ENCODE data around the gene RAPGEF5.

The RAPGEF5 gene

DNA sequence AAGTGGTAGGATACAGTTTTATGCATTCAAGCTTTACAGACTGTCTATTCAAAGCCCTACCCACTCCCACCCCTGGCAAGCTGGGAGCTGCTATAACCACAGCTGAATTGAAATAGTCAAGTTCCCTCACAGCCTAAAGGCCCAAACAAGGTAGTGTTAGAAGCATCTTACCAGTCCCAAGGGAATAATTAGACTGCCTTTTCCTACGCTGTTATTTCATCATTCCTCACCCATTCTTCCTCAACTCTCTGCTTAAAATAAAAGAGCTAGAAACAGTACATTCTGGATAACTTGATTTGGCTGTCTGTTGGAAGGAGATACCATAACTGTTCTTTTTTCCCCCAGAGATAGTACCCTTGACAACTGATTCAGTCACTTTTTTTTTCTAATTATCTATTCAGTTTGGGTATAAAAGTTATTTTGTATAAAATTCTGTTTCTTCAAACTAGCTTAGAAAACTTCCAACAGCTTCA is 54.0 kb downstream of the RAPGEF5 start:
- H3K36me3 ChIP-seq (ENCODE audit: insufficient read depth, low read length) = no peaks in the 10 kb centered on the region
- H2AFZ ChIP-seq (ENCODE audit: low read depth, low read length) = no peak overlapping the region
- H3K4me3 ChIP-seq (ENCODE audit: low read length) = no peak overlapping the region
- no peaks in the 10 kb centered on the region for H3K9me3 ChIP-seq (ENCODE audit: low read length)
- H3K27me3 ChIP-seq (ENCODE audit: insufficient read depth, low read length) = no peaks in the 10 kb centered on the region
- no peaks in the 10 kb centered on the region for H3K4me1 ChIP-seq (ENCODE audit: insufficient read depth, low read length)

DNA sequence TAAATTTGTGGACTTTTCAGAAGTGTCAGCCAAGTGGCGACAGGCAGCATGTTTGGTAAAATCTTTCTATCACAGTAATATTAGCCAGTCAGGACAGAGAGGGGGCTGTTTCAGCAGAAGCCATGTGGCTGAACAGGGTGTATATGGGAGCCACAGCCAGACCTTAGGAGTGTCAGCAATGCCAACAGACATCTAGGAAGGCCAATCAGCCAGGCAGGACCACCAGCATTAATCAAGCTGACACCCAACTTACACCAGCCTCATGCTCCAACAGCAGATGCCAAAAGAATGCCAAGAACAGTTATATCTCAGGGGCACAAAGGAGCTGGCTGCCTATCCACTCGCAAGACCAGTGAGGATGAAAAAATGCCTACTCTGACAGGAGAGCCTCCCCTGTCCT is 54.8 kb downstream of the RAPGEF5 start:
- no peaks in the 10 kb centered on the region for H3K9me3 ChIP-seq (ENCODE audit: low read length)
- H3K4me1 ChIP-seq (ENCODE audit: insufficient read depth, low read length) = no peaks in the 10 kb centered on the region
- H2AFZ ChIP-seq (ENCODE audit: low read depth, low read length) = no peak overlapping the region
- no peaks in the 10 kb centered on the region for H3K27me3 ChIP-seq (ENCODE audit: insufficient read depth, low read length)
- no peaks in the 10 kb centered on the region for H3K36me3 ChIP-seq (ENCODE audit: insufficient read depth, low read length)
- no peak overlapping the region for H3K4me3 ChIP-seq (ENCODE audit: low read length)

DNA sequence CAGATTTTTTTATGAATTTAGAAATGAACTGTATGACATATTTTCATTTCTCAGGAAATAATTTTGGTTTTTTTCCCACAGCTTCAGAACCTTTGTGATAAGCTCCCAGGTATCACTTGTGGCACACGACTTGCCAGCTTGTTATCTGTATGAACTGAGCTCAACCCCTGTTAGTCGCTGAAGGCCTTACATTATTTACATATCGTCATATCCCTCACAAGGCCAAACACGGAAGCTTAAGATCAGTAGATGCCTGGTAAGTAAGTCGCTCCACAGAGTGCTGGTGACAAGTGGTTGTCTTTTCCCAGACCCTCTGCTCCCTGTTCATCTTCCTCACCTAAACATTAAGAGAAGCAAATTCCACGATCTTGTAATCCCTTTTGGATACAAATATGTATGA is 55.2 kb downstream of the RAPGEF5 start:
- Histone ChIP-seq H3K4me1 (ENCODE audit: insufficient read depth, low read length) (peaks cover under 1% of the 10 kb centered on the region), H3K36me3 (ENCODE audit: insufficient read depth, low read length) (no peaks in the 10 kb centered on the region), H3K4me3 (ENCODE audit: low read length) (no peak overlapping the region), H3K9me3 (ENCODE audit: low read length) (no peaks in the 10 kb centered on the region), H2AFZ (ENCODE audit: low read depth, low read length) (no peak overlapping the region), H3K27me3 (ENCODE audit: insufficient read depth, low read length) (no peaks in the 10 kb centered on the region)

DNA sequence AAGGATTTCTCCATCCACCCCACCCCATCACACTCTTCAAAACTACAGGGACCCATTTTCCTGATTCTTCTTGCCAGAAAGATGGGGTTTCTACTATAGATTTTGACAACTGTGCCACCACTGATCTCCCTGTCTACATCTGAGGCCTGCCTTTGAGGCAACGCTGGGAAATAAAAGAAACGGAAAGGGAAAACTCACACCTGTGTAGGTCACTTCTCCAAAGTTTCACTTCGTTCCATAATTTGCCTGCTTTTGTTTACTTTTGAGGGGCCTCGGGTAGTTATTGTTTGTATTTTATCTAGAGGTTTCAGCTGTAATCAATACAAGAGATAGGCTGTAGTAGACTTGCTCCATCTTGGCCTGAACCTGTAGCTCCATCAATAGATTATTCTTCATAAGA is 56.1 kb downstream of the RAPGEF5 start:
- Histone ChIP-seq H3K4me1 (ENCODE audit: insufficient read depth, low read length) (peaks cover 5% of the 10 kb centered on the region), H3K4me3 (ENCODE audit: low read length) (no peak overlapping the region), H3K27me3 (ENCODE audit: insufficient read depth, low read length) (no peaks in the 10 kb centered on the region), H3K36me3 (ENCODE audit: insufficient read depth, low read length) (no peaks in the 10 kb centered on the region), H2AFZ (ENCODE audit: low read depth, low read length) (no peak overlapping the region), H3K9me3 (ENCODE audit: low read length) (no peaks in the 10 kb centered on the region)

DNA sequence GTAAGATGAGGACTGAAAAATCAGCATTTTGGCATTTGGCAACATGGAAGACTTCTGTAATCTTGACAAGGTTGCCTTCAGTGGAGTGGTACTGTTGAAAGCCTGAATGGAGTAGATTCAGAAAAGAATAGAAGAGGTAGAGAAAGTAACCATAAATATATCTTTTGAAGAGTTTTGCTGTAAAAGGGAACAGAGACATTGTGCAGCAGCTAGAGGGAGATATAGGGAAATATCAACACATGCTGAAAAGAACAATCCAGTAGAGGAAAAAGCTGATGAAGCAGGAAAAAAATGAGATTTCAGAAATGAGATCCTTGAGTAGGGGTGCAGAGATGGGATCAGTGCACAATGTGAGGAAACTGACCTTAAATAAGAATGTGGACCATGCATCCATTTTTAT is 60.0 kb downstream of the RAPGEF5 start:
- Histone ChIP-seq H3K36me3 (ENCODE audit: insufficient read depth, low read length) (no peaks in the 10 kb centered on the region), H3K9me3 (ENCODE audit: low read length) (no peaks in the 10 kb centered on the region), H3K4me1 (ENCODE audit: insufficient read depth, low read length) (peaks cover 17% of the 10 kb centered on the region)

DNA sequence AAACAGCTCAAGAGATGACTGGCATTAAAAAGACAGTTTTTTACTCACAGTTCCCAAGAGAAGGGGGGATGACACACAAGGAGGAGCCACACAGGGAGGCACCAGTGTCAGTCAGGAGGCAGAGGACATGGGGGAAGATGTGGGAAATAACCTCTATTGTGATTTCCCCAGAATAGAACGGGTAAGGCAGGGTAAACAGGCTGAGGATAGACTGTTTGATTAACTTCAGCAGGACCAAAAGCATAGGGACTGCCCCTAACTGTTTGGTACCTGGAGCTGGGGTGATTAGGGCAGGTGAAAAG is 60.7 kb downstream of the RAPGEF5 start:
- no peaks in the 10 kb centered on the region for H3K36me3 ChIP-seq (ENCODE audit: insufficient read depth, low read length)
- peaks cover 21% of the 10 kb centered on the region for H3K4me1 ChIP-seq (ENCODE audit: insufficient read depth, low read length)
- H2AFZ ChIP-seq (ENCODE audit: low read depth, low read length) = no peak overlapping the region
- no peaks in the 10 kb centered on the region for H3K27me3 ChIP-seq (ENCODE audit: insufficient read depth, low read length)
- no peak overlapping the region for H3K4me3 ChIP-seq (ENCODE audit: low read length)
- H3K9me3 ChIP-seq (ENCODE audit: low read length) = no peaks in the 10 kb centered on the region

More for the DNA sequence above, 60.0 kb downstream of the RAPGEF5 start:
- no peak overlapping the region for H2AFZ ChIP-seq (ENCODE audit: low read depth, low read length)
- no peak overlapping the region for H3K4me3 ChIP-seq (ENCODE audit: low read length)
- H3K27me3 ChIP-seq (ENCODE audit: insufficient read depth, low read length) = no peaks in the 10 kb centered on the region

DNA sequence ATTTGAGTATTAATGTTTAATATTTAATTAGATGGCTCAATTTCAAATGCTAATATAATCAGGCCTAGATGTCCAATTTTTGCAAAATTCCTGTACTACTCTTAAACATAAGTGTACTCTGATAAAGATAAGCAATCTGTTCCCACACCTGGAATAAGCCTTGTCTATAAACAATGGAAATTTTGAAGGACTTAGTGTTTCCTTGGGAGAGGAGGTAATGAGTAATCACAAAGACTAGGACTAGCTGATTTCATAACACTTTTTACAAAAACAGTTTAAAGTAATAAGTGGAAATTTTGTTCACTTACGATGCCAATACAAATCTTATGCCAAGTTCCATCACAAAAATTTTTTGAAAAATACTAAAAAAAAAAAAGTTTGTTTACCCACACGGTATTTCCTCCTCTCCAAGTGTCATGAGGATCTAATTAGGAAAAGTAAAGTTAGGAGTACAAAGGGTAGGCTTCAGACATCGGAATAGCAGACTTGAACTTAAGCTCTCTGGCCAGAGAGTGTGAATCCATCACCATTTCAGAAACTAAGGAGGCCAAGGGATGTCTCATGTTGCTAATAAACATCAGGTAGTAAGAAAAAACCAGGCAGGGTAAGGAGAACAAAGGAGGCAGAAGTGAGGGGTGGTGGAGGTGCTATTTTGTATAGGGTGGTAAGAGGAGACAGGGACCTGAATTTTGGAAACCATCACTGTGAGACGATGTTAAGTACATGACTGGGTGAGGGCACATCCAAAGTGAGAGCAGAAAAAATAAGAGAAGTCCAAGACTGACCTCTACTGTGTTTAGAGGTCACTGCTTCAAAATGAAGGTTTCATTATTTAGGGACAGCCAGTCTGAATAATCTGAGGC is 61.3 kb downstream of the RAPGEF5 start:
- H3K36me3 ChIP-seq (ENCODE audit: insufficient read depth, low read length) = no peaks in the 10 kb centered on the region
- H3K4me1 ChIP-seq (ENCODE audit: insufficient read depth, low read length) = peaks cover 21% of the 10 kb centered on the region
- no peaks in the 10 kb centered on the region for H3K27me3 ChIP-seq (ENCODE audit: insufficient read depth, low read length)
- no peak overlapping the region for H2AFZ ChIP-seq (ENCODE audit: low read depth, low read length)
- H3K4me3 ChIP-seq (ENCODE audit: low read length) = no peak overlapping the region
- no peaks in the 10 kb centered on the region for H3K9me3 ChIP-seq (ENCODE audit: low read length)

DNA sequence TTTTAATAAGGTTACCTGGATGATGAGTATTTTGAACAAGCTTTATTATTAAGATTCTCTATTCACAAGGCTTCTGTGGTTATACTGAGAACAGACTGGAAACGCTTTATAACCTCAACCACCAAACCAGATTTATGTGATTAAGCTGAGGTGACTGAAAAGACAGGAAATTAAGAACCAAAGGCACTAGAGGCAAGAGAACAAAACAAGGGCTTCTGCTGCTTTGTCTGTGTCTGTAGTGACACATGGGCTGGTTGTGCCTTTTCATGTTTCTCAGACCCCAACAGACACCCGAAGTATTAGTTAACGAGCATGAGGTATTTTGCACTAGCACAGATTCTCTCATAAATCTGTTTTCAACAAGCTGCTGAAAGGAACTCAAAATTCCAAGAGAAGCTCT is 64.4 kb downstream of the RAPGEF5 start:
- Histone ChIP-seq H2AFZ (ENCODE audit: low read depth, low read length) (peak overlapping the region; percentile 26), H3K9me3 (ENCODE audit: low read length) (no peaks in the 10 kb centered on the region), H3K4me1 (ENCODE audit: insufficient read depth, low read length) (peaks cover 21% of the 10 kb centered on the region), H3K36me3 (ENCODE audit: insufficient read depth, low read length) (no peaks in the 10 kb centered on the region), H3K4me3 (ENCODE audit: low read length) (no peak overlapping the region), H3K27me3 (ENCODE audit: insufficient read depth, low read length) (no peaks in the 10 kb centered on the region)

DNA sequence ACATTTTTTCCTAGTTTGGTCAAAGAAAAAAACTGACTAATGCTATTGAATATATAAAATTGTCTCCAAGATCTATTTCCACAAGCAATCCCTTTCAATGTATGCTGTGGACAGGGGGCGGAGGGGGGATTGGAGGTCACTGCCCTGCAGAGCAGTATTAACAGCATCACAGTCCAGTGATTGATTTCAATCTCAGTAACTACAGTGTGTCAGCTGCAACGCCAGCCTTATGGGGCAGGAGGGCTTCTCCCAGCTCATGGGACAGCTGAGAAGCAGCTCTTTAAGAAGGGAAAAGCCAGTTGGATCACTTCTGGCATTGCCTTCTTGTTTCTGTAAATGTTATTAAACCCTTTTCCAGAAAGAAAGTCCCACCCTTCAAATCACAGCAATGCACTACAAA is 65.0 kb downstream of the RAPGEF5 start:
- Histone ChIP-seq H3K4me3 (ENCODE audit: low read length) (no peak overlapping the region), H3K36me3 (ENCODE audit: insufficient read depth, low read length) (no peaks in the 10 kb centered on the region), H3K4me1 (ENCODE audit: insufficient read depth, low read length) (peaks cover 21% of the 10 kb centered on the region), H3K9me3 (ENCODE audit: low read length) (no peaks in the 10 kb centered on the region), H3K27me3 (ENCODE audit: insufficient read depth, low read length) (no peaks in the 10 kb centered on the region), H2AFZ (ENCODE audit: low read depth, low read length) (no peak overlapping the region)

DNA sequence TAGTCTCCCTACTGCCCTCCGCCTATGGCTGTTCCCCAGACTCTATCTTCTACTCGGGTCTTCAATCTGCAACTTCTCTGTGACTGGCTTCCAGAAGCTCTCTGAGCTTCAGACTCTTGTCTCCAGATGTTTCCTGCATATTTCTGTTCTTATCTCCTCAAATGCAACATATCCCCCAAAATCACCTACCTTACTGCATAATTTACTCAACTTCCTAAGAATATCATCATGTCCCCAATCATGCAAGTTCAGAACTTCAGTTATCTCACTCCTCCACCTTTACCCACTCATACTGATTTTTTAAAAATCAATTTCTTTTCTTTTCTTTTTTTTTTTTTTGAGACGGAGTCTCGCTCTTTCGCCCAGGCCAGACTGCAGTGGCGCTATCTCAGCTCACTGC is 68.8 kb downstream of the RAPGEF5 start:
- no peaks in the 10 kb centered on the region for H3K27me3 ChIP-seq (ENCODE audit: insufficient read depth, low read length)

DNA sequence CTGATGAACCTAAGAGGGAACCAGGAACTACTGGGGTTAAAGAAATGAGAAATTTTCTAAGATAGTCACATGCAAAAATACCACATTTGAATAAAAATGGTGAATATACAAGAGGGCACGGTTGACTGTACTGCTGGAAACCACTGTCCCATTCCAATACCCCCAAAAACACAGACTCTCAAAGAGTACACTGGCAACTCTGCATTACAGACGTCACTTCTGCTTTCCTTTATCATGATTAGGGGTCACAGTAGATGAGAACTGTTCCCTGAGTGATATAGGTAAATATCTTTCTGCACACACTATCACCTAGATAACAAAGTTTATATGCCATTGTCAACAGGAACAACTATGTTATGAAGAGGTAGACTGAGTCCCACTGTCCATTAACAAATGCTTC is 69.5 kb downstream of the RAPGEF5 start:
- Histone ChIP-seq H2AFZ (ENCODE audit: low read depth, low read length) (peak overlapping the region; percentile 36), H3K27me3 (ENCODE audit: insufficient read depth, low read length) (no peaks in the 10 kb centered on the region), H3K36me3 (ENCODE audit: insufficient read depth, low read length) (no peaks in the 10 kb centered on the region), H3K4me1 (ENCODE audit: insufficient read depth, low read length) (peaks cover 9% of the 10 kb centered on the region), H3K9me3 (ENCODE audit: low read length) (no peaks in the 10 kb centered on the region), H3K4me3 (ENCODE audit: low read length) (no peak overlapping the region)

More for the DNA sequence above, 68.8 kb downstream of the RAPGEF5 start:
- Histone ChIP-seq H3K36me3 (ENCODE audit: insufficient read depth, low read length) (no peaks in the 10 kb centered on the region), H3K9me3 (ENCODE audit: low read length) (no peaks in the 10 kb centered on the region), H3K4me1 (ENCODE audit: insufficient read depth, low read length) (peaks cover 17% of the 10 kb centered on the region), H3K4me3 (ENCODE audit: low read length) (no peak overlapping the region), H2AFZ (ENCODE audit: low read depth, low read length) (no peak overlapping the region)

DNA sequence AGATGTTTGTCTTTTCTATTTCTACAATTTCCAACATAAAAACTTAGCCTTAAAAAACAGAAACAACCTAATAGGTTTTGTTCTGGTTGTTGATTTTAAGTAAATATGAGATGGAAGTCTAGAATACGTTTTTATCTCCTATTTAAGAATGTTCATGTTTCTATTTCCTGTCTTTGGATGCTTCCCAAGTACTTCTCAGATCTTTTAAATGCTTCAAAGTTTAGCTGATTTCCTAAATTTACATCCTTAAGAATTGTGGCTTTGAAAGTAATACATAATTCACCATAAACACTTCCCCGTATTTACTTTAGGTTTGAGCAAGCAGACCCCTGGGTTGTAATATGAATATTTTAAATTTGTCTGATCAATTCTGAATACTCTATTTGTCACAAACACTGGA is 70.5 kb downstream of the RAPGEF5 start:
- Histone ChIP-seq H3K36me3 (ENCODE audit: insufficient read depth, low read length) (no peaks in the 10 kb centered on the region), H3K9me3 (ENCODE audit: low read length) (no peaks in the 10 kb centered on the region), H3K4me1 (ENCODE audit: insufficient read depth, low read length) (peaks cover 2% of the 10 kb centered on the region), H3K4me3 (ENCODE audit: low read length) (no peak overlapping the region), H2AFZ (ENCODE audit: low read depth, low read length) (peak overlapping the region; percentile 36), H3K27me3 (ENCODE audit: insufficient read depth, low read length) (no peaks in the 10 kb centered on the region)

DNA sequence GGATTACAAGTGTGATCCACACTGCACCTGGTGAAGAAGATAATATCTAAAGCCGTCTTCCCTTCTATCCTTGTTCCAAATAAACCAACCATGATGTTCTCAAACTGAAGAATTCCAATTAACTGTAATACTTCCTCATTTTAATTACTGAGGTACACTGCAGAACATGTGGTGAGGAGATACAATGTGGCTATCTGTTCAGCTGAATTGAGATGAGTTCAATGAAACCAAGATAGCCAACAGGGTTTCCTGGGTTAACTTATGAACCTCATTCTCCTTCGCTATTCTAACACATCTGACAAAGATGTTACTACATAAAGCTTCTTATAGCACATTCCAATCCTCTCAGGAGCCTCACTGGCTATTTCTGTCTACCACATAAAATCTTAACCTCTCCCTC is 75.5 kb downstream of the RAPGEF5 start:
- H3K4me3 ChIP-seq (ENCODE audit: low read length) = no peak overlapping the region
- H3K4me1 ChIP-seq (ENCODE audit: insufficient read depth, low read length) = peaks cover 2% of the 10 kb centered on the region
- no peaks in the 10 kb centered on the region for H3K9me3 ChIP-seq (ENCODE audit: low read length)
- no peak overlapping the region for H2AFZ ChIP-seq (ENCODE audit: low read depth, low read length)
- H3K36me3 ChIP-seq (ENCODE audit: insufficient read depth, low read length) = no peaks in the 10 kb centered on the region
- H3K27me3 ChIP-seq (ENCODE audit: insufficient read depth, low read length) = no peaks in the 10 kb centered on the region

DNA sequence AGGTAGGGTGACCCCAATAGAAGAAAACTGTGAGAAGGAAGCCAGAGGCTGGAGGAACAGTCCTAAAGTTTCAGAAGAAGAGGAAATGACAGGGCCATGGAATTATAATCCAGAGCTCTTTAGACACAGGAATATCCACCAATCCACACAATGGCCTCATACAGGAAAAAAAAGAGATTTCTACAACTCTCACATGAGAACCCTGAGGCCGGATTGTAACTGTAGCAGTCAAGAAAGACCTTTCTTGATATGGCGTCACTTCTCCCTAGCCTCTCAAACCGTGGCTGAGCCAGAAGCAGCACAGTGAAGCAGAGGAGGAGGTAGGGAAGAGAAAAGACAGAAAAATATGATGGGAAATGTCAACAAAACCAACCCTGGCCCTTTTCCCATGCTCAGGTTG is 76.9 kb downstream of the RAPGEF5 start:
- Histone ChIP-seq H3K36me3 (ENCODE audit: insufficient read depth, low read length) (no peaks in the 10 kb centered on the region), H2AFZ (ENCODE audit: low read depth, low read length) (no peak overlapping the region), H3K4me1 (ENCODE audit: insufficient read depth, low read length) (peaks cover 2% of the 10 kb centered on the region), H3K27me3 (ENCODE audit: insufficient read depth, low read length) (no peaks in the 10 kb centered on the region), H3K9me3 (ENCODE audit: low read length) (no peaks in the 10 kb centered on the region), H3K4me3 (ENCODE audit: low read length) (no peak overlapping the region)
